T47D (cell line): ENCODE data around the gene TMEM45B.
"Not testable (repeated sequence)": the region's sequence is repeated elsewhere in the genome, so short reads cannot be mapped to it uniquely, and the experiment has no call there.

ENCODE experiments used
- DNase-seq, 2 experiments: peaks; one replicate each; pipeline versions ENCODE4 v3.0.0 to v3.0.0-alpha.2; 2011 to 2012; ENCODE audit warnings: low read depth in 1 of 2, low spot score in 1 of 2
- JUND ChIP-seq: IDR thresholded peaks from 2 replicates; pipeline ENCODE4 v1.6.1; 2012; ENCODE audit warnings: low read depth
- in situ Hi-C: cut with HindIII; loops from 2 replicates; pipeline ENCODE4 v1.10.0; 2016; ENCODE audit warnings: low sequenced_read_pairs, low pct_unique_long_range_greater_than_20kb

The TMEM45B gene

GRCh38 chr11:129815596-129816461, at the start of gene TMEM45B:
Gene TMEM45B, plus strand, starts transcription at chr11:129815848. Its CDS starts 36,635 bp downstream, at chr11:129852483.
- in situ Hi-C loops: no loop called here
- TF ChIP-seq JUND: no peak
- peak; percentile 75 to 82 for DNase-seq

DNA sequence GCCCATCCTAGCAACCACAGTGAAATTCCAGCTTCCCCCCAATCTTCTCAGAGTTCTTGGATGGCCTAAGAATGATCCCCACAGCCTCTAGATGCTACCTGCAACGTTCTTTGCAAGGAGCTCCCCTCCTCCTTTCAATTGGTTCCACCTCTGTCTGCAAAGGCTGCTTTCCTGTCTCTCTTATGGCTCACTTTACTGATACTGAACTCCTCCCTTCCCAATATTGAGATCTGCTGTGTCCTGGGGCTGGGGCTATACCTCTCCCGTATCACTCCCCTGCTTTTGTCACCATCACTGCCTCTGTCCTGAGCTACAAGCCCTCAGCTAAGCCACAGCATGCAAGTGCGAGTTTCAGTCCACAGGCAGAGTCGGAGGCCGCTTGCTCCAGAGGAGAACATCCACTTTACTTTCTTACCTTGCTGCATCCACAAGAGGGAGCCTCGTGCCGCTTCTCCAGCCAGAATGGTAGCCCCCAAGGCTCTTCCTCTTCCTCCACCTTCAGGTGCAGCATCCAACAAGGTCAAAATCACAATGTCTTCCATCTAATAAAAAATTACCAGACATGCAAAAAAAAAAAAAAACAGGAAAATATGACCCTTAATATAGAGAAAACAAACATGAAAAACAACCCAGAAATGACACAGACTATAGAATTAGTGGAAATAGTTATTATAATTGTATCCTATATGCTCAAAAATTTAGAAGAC, 48.6 kb upstream of the TMEM45B start:
- in situ Hi-C loops: no loop called here
- DNase-seq: peak; percentile 44 to 88

GRCh38 chr11:129767827-129768226, 47.8 kb upstream of the TMEM45B start:
- no peak for TF ChIP-seq JUND
- DNase-seq: no peak
- in situ Hi-C loops: no loop called here

More for the DNA sequence above, 48.6 kb upstream of the TMEM45B start:
- TF ChIP-seq JUND: no peak

DNA sequence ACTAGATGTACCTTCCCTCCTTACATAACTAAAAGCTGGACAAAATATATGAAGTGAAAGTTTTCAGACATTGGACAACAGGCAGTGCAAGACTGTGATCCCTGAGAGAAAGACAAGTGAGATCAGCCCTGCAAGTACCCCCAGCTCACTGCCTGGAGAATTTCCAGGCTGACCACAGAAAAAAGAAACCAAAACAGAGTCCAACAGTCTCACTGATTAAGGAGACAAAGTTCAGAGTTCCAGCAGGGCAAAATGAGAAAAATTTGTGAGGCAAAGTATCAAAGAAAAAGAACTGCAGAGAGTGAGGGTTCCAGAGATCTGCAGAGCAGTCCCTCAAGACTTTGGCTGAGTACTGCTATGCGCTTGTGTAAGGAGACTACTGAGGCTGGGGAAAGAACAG, 47.3 kb upstream of the TMEM45B start:
- in situ Hi-C loops: no loop called here
- no peak for TF ChIP-seq JUND
- DNase-seq: no peak

- no peak for TF ChIP-seq JUND
- no peak for DNase-seq
- in situ Hi-C loops: no loop called here
These were observed 46.6 kb upstream of the TMEM45B start for GRCh38 chr11:129769059-129769458.

- in situ Hi-C loops: no loop called here
- TF ChIP-seq JUND: no peak
- DNase-seq: no peak
These were observed 44.7 kb upstream of the TMEM45B start for GRCh38 chr11:129770993-129771392.

DNA sequence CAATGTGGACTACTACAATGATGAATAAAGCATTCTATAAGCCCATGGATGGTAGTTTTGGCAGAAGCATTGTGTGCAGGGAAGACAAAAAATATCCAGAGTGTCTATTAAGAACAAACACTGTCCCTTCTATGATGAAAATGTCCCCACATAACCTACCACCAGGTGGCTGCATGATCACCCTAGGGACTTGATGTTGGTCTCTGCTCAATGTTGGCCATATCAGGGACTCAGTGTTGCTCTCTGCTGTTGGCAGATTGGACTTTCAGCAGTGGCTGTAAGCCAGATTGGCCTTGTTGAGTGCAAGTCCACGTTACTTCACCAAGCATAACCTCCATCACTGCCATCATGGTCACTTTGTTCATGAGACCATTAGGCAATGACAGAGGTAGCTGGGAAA, 44.2 kb upstream of the TMEM45B start:
- in situ Hi-C loops: not testable (repeated sequence)
- DNase-seq: peak in 1 of 2 experiments; percentile 61

DNA sequence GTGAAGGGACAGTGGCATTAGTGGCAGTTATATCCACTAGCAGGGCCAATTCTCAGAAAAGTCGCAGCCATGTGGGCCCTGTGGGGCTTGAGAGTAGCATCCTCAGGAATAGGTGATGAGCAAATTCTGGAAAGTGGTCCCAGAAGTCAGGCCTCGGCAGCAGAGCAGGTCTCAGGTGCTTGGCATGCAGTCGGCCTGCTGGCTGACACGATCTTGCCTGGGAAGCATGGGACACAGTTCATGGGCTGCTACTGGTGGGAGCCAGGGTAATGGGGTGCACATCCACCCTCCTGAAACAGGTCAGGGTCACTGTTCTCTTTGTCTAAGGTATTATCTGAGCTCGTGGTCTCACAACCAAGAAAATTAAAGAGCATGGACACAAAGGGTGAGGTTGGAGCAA, 36.8 kb upstream of the TMEM45B start:
- TF ChIP-seq JUND: no peak
- DNase-seq: no peak
- in situ Hi-C loops: no loop called here

DNA sequence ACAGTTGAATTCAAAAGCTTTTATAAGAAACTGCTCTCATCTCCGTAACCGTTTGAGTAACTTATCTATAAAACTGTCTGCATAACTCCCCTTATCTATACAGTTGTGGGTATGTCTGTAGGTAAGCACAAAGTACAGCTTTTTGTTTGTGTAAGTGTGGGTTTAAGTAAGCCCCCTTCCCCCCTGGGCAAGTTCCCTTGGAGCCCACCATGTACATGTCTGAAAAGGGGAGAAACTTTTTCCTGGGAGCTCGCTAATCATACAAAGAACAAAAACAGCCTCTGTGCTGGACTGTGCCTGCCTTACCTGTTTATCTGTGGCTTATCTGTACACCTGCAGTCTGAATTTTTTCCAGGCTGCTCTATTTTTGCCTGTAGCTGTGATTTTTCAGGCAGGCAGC, 36.3 kb upstream of the TMEM45B start:
- DNase-seq: no peak
- in situ Hi-C loops: no loop called here
- TF ChIP-seq JUND: no peak

DNA sequence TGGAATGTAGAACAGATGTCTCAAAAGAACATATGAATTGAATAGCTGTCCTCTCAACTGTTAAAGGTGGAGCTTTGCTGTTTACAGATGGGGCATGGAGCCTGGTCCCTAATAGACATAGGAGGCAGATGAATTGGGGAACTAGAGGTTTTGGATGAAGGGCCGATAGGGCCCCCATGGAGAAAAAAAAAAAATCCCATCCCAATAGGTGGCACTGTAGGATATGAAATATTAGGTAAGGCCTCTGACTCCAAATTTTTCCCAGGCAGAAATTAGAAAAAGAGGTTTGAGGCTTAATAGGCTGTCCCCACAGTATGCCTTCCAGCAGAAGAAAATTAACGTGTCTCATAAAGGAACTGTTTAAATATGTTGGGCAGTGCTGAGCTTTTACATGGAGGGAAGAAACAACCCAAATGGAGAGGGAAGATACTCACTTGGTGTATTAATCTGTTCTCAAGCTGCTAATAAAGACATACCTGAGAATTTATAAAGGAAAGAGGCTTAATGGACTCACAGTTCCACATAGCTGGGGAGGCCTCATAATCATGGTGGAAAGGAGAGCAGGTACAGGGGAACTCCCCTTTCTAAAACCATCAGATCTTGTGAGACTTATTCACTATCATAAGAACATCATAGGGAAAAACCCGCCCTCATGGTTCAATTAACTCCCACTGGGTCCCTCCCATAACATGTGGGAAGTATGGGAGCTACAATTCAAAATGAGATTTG, 30.1 kb upstream of the TMEM45B start:
- DNase-seq: peak; percentile 33 to 80
- in situ Hi-C loops: no loop called here
- no peak for TF ChIP-seq JUND

- in situ Hi-C loops, DNase-seq: not testable (repeated sequence)
These were observed 29.6 kb upstream of the TMEM45B start for GRCh38 chr11:129786112-129786416.

- in situ Hi-C loops: no loop called here
- TF ChIP-seq JUND: no peak
- DNase-seq: peak in 1 of 2 experiments; percentile 19
These were observed 28.0 kb upstream of the TMEM45B start for GRCh38 chr11:129787532-129788155.
